ENCODE measurements around the gene UNC5CL.
"Not testable (repeated sequence)": the region's sequence is repeated elsewhere in the genome, so short reads cannot be mapped to it uniquely, and the experiment has no call there.

UNC5CL gene

GRCh38 chr6:41038205-41038604, 816 bp downstream of the UNC5CL start:
- no peak for DNase-seq (ENCODE audit: low spot score)

DNA sequence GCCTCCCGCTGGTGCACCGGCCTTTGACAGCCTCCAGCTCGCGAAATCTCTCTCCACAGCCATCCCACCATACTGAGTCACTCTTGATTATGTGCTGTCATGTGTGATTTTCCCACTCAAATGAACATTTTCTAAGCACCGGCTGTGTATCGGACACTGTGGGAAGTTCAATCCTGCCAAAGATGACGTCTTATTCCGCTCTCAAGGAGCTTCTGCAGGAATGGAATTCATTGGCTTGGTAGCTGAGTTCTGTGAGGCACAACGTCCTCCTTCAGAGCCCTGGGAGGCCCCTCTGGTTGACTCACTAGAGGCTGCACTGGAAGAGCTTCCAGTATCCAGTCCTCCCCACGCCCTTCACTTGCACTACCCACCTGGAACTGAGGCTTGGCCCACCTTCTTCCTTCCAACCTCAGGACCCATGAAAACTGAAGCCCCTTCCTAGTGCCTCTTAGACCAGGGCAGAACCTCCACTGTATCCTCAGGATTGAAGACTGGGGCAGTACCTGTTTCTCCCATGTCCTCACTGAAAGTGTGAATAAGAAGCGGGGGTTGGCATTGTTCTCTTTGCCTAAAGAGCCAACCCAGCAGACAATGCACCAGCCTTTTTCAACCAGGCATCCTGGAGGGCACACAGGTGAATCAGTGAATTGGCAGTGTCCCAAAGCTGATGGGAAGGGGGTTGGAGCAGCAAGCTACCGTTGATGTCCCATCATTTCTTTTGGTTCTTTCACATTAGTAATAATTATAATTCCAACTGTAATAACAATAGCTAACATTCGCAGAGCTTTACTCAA, 1.7 kb downstream of the UNC5CL start:
- DNase-seq (ENCODE audit: low spot score) = no peak

GRCh38 chr6:41036601-41037000, 2.4 kb downstream of the UNC5CL start:
- no peak for DNase-seq (ENCODE audit: low spot score)

DNA sequence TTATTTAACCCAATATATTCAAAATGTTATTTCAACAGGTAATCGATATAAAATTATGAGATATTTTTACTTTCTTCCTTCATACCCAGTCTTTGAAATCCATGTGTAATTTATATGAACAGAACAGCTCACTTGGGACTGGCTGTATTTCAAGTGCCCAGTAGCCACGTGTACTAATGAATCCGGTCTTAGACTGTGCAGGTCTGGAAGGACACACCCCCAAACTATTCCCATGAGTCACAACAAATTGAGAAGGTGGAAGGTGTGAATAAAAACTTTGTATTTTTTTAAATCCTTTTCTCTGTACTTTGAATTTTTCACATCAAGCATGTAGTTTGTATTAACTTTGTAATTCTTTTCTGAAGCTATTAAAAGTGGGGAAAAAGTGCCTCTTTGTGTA, 2.8 kb downstream of the UNC5CL start:
- DNase-seq (ENCODE audit: low spot score) = no peak

DNA sequence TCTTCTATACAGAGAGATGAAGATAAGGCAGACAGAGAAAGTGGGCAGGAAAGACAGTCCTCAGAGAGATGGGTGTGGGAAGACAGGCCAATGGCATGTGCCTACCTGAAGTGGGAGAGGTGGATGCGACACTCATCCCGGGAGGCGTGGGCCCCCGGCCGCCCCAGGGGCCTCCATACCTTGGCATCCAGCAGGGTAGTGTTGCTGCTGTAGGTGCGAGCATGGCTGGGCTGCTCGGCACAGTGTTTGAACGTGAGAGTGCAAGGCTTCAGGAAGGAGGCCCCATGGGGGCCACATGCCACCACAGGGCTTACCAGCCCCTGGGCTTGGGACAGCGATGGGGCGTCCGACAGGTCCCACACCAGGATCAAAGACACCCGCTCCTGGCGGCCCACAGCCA, 5.2 kb downstream of the UNC5CL start:
- no peak for DNase-seq (ENCODE audit: low spot score)

GRCh38 chr6:41032830-41033229, 6.2 kb downstream of the UNC5CL start:
- DNase-seq (ENCODE audit: low spot score) = no peak

- no peak for DNase-seq (ENCODE audit: low spot score)
Observed at GRCh38 chr6:41028561-41029412, 10.2 kb downstream of the UNC5CL start.

DNA sequence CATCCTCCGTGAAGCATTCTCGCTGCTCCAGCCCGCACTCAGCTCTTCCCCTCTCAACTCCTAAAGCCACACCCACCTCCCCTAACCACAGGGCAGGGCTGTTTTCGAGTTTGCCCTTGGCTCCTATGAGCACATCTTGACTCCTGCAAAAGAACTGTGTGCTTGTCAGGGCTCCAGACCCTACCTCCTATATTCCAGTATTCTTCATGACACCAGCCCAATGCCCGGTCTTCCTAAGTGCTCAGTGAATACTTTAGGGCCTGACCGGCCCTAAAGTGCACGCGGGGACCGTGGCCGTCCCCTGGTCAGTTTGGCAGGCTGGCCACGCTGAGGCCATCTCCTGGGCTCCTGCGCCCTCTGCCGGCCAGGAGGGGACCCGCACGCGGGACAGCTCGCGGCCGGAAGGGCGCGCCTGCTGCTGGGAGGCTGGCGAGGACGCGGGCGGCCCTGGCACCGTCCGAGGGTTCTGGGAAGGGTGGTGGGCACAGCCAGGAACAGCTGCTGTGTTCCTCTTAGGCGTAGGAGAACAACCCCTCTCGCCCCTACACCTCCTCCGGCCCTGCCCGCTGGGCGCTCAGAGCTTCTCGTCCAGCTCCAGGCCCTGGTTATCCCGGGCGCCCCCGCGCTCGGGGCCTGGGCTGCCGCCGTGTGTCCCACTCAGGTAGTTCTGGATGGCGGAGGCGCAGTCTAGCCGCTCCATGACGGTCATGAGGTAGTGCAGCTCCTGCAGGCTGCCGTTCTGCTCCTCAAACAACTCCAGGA, 11.0 kb downstream of the UNC5CL start:
- peak; percentile 38 for DNase-seq (ENCODE audit: low spot score)

DNA sequence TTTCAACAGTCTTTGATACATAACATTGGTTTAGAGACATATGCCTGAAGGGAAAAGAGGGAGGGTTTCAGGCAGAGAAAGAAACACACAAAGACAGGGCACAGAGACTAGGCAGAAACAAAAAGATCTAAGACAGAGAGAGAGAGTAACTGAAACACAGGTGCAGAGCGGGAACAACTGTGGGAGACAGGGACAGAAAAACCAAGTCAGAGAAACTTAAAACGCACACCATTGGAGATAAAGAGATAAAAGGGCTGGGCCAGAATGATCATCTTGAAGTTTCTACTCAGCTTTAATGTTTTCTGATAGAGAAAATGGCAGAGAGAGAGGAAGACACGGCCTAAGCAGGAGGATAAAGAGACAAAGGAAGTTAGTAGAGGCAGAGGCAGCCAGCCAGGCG, 11.8 kb downstream of the UNC5CL start:
- no peak for DNase-seq (ENCODE audit: low spot score)

DNA sequence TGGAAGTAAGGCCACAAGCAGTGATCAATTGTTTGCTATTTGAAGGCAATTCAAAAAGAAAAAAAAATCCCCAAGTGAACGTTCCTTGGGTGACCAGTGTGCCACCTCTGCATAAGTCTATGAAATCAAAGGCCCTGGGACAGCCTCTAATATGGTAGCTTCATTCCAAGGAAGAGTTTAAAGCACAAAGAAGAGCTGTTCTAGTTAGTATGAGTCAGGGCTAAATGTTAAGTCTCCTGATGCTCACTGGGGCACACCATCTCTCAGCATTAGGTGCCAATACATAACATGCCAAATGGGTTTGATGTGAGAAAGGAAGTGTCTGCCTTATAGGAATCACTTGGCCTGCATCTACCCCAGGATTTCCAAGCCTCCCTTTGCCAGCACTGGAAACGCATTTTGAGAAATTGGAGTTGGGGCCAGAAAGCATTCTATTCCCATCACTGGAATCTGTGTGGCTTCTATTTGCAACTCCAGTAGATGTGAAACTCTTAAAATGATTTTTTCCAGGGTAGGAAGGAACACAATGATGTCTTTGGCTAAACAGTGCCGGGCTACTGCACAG, 13.0 kb downstream of the UNC5CL start:
- DNase-seq (ENCODE audit: low spot score) = no peak

DNA sequence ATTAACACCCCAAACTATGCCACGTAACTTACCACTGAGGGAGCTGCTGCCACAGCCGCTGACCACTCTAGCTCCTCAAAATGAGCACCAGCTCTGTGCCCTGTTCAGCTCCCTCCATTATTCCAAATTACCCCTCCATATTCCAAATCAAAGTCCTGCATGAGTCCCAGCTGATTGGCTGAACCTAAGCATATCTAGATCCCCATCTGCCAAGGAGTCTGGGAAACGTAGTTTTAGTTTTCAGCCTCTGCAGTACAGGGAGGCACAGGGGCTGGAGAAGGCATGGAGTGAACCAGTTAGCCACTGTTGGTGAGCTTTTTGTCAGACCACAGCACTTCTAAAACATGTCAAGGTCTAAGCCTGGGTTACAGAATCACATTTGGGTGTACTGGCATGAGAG, 15.9 kb downstream of the UNC5CL start:
- no peak for DNase-seq (ENCODE audit: low spot score)

GRCh38 chr6:41022294-41022693, 16.7 kb downstream of the UNC5CL start:
- DNase-seq (ENCODE audit: low spot score) = no peak

GRCh38 chr6:41021832-41022231, 17.2 kb downstream of the UNC5CL start:
- no peak for DNase-seq (ENCODE audit: low spot score)

DNA sequence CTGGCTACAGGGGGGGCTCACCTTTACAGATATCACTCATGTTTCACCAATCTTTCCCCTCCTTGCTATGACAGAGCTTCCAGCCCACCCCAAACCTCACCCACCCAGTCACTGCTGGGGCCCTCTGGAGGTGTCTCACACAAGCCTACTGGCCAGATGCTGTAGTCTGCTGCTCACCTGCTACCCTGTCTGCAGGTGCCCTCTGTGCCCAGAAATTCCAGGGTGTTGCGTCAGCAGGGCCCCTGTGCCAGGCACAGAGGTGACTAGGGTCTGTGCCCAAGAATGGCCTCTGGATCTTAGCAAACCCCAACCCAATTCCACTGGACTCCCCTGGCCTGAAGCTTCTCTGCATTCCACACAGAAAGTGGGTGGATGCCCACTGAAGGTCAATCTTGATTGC, 21.4 kb downstream of the UNC5CL start:
- no peak for DNase-seq (ENCODE audit: low spot score)

GRCh38 chr6:41015860-41016259, 23.2 kb downstream of the UNC5CL start:
- not testable (repeated sequence) for DNase-seq (ENCODE audit: low spot score)

DNA sequence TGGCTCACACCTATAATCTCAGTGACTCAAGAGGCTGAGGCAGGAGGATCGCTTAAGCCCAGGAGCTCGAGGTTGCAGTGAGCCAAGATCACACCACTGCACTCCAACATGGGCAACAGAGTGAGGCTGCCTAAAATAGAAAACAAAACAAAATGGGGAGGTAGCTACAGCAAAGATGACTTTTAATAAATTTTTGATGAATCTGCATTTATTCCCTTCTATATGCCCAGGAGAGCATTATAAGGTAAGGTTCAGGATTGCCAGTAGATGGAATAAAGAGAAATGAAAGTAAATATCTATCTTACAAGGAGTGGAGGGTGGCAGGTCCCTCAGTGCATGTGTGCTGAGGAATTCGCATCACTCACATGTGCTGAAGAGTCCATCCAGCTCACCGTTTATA, 24.2 kb downstream of the UNC5CL start:
- DNase-seq (ENCODE audit: low spot score) = no peak

GRCh38 chr6:41013466-41014153, 25.4 kb downstream of the UNC5CL start:
- DNase-seq (ENCODE audit: low spot score) = no peak

DNA sequence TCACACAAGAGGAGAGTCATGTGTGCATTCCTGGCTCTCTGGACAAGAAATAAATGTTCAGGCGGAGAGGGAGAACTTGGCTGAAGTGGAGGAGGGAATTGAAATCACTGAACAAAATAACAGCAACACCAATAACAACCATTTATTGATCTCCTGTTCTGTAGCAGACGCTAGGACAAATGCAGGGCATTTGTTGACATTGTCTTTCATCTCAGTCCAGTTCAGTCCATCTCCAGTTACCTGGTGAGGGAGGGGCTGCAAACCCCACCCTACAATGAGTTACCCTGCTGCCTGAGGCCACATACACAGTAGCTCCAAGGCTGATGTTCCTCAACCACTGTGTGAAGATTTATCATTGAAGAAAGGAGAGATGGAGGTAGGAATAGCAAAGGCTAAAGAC, 27.3 kb downstream of the UNC5CL start:
- DNase-seq (ENCODE audit: low spot score) = no peak

GRCh38 chr6:41009669-41010068, 29.4 kb downstream of the UNC5CL start:
- DNase-seq (ENCODE audit: low spot score) = no peak

DNA sequence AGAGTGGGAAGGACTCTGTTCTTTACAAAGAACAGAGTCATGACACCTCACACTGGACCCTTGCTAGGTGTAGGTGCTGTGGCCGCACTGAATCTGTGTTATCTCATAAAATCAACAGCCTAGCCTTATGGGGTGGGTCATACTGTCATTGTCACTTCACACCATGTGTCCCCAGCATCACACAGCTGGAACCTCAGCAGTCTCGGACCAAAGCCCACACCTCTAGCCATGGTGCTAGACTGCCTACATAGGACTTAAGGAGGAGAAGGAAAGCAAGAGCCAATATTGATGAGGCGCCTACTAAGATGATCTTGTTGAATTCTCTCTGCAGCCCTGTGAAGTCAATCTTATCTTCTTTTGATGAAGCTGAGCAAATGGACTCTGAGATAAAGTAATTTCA, 31.0 kb downstream of the UNC5CL start:
- DNase-seq (ENCODE audit: low spot score) = no peak

DNA sequence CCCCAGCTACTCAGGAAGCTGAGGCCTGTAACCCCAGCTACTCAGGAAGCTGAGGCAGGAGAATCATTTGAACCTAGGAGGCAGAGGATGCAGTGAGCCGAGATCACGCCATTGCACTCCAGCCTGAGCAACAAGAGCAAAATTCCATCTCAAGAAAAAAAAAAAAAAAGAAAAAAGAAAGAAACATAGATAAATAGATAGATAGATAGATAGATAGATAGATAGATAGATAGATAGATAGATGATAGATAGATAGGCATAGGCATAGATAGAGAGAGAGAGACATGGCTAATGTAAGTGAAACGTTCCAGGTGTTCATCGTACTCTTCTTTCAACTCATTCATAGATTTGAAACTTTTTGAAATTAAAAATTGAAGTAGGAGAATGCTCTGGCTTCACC, 32.0 kb downstream of the UNC5CL start:
- not testable (repeated sequence) for DNase-seq (ENCODE audit: low spot score)

GRCh38 chr6:41006217-41006616, 32.8 kb downstream of the UNC5CL start:
- DNase-seq (ENCODE audit: low spot score) = peak; percentile 24
